ENCODE results near the gene TMBIM6. TPM values are rescaled to one million over a fixed set of nuclear protein-coding genes. Genes with fewer than 3 reads are reported as not detected.

TMBIM6 gene
- polyA plus RNA-seq, 2 of the 4 experiments (the other 2 are of a cell fraction), result 331 to 1,255 TPM

GRCh38 chr12:49741882-49742620 is 694 bp downstream of the TMBIM6 start:
- FAIRE-seq, result no peak
- WGBS (ENCODE audit: missing lambda C conversion rate), result 3% methylated on average over 29 of the region's 35 CpGs
- DNase-seq (ENCODE audit: low read depth in 1 of 2, low spot score in 1 of 2), result peak; percentile 62 to 84
- ChIA-PET POLR2A (interaction anchor here (0.6 to 1.7 kb wide), 45 partner anchors 8 to 631 kb away, joined by 3 to 30 read pairs (median 5); partner anchors contain the start of genes BCDIN3D, COX14, FMNL3 and LMBR1L), CTCF (interaction anchor here (0.6 to 2.6 kb wide), 50 partner anchors 8 to 333 kb away, joined by 3 to 27 read pairs (median 5); partner anchors contain the start of gene PRPF40B)
- Histone ChIP-seq H3K4me2 (peak overlapping the region; percentile 86), H3K4me1 (peaks cover 18% of the 10 kb centered on the region), H3K27ac (peak overlapping the region; percentile 71 to 92), H3K9me3 (no peaks in the 10 kb centered on the region), H3K4me3 (peak overlapping the region; percentile 67)
- ATAC-seq, result peak; percentile 76 to 79
- TF ChIP-seq ESRRA (IDR thresholded peaks at IDR 0.05; ENCODE audit: borderline replicate concordance, low read length), result no peak
- no peak for TF ChIP-seq EP300 (IDR thresholded peaks at IDR 0.05)
- peak; percentile 77 for TF ChIP-seq MYC (IDR thresholded peaks at IDR 0.05; ENCODE audit: borderline replicate concordance, low read length)
- no peak for TF ChIP-seq RCOR1 (IDR thresholded peaks at IDR 0.05; ENCODE audit: low read depth, low read length)
- no peak for TF ChIP-seq ZNF302 (CRISPR knock-in tag; IDR thresholded peaks at IDR 0.05)
- TF ChIP-seq RARB (CRISPR knock-in tag; IDR thresholded peaks at IDR 0.05), result peak; percentile 52; the same call in 1 of the 2 replicates
- TF ChIP-seq RNF2 (IDR thresholded peaks at IDR 0.05; ENCODE audit: borderline replicate concordance, low read depth), result no peak
- TF ChIP-seq TFCP2L1 (CRISPR knock-in tag; IDR thresholded peaks at IDR 0.05), result no peak; the same call in 1 of the 2 replicates
- peak; percentile 55; the same call in 1 of the 2 replicates for TF ChIP-seq USF2 (IDR thresholded peaks at IDR 0.05)
- TF ChIP-seq BHLHE40 (IDR thresholded peaks at IDR 0.05; ENCODE audit: low read depth, low read length), result no peak
- no peak for TF ChIP-seq SMC3 (IDR thresholded peaks at IDR 0.05)
- no peak for TF ChIP-seq ATOH8 (CRISPR knock-in tag; IDR thresholded peaks at IDR 0.05; ENCODE audit: low read depth)
- TF ChIP-seq CHD2 (IDR thresholded peaks at IDR 0.05; ENCODE audit: low read length, partially characterized antibody), result no peak
- TF ChIP-seq JUNB (IDR thresholded peaks at IDR 0.05), result no peak
- TF ChIP-seq POLR2AphosphoS2 (conservative IDR thresholded peaks at IDR 0.05; ENCODE audit: low read length), result no peak
- peak; percentile 54; the same call in 1 of the 2 replicates for TF ChIP-seq RFX5 (IDR thresholded peaks at IDR 0.05)
- peak; percentile 75 for TF ChIP-seq HOXA7 (CRISPR knock-in tag; IDR thresholded peaks at IDR 0.05)
- TF ChIP-seq HDAC2 (IDR thresholded peaks at IDR 0.05), result no peak
- TF ChIP-seq EHMT2 (IDR thresholded peaks at IDR 0.05; ENCODE audit: low read depth), result no peak
- TF ChIP-seq CBX2 (IDR thresholded peaks at IDR 0.05; ENCODE audit: borderline replicate concordance, low read depth), result no peak
- no peak for TF ChIP-seq ZSCAN20 (CRISPR knock-in tag; IDR thresholded peaks at IDR 0.05)
- peak; percentile 94 for TF ChIP-seq TP53 (CRISPR knock-in tag; IDR thresholded peaks at IDR 0.05)
- TF ChIP-seq HMGXB4 (CRISPR knock-in tag; IDR thresholded peaks at IDR 0.05; ENCODE audit: borderline replicate concordance), result no peak
- no peak for TF ChIP-seq ZFP36 (IDR thresholded peaks at IDR 0.05; ENCODE audit: borderline replicate concordance, partially characterized antibody)
- no peak for TF ChIP-seq NFE2L2 (conservative IDR thresholded peaks at IDR 0.05; ENCODE audit: low read length)
- no peak for TF ChIP-seq ELK1 (IDR thresholded peaks at IDR 0.05; ENCODE audit: low read depth, low read length)
- no peak for TF ChIP-seq FOSL2 (IDR thresholded peaks at IDR 0.05)
- TF ChIP-seq FOSL2 (CRISPR knock-in tag; IDR thresholded peaks at IDR 0.05), result peak; percentile 12; the same call in 1 of the 2 replicates
- peak; percentile 80; the same call in 1 of the 2 replicates for TF ChIP-seq FOSB (CRISPR knock-in tag; IDR thresholded peaks at IDR 0.05)
- TF ChIP-seq NR3C1 (IDR thresholded peaks at IDR 0.05), result no peak
- no peak for TF ChIP-seq JUN (IDR thresholded peaks at IDR 0.05)
- peak; percentile 44; the same call in 1 of the 2 replicates for TF ChIP-seq E2F6 (IDR thresholded peaks at IDR 0.05; ENCODE audit: borderline replicate concordance, low read depth)
- TF ChIP-seq CEBPB (IDR thresholded peaks at IDR 0.05), result no peak
- TF ChIP-seq POLR2A (IDR thresholded peaks at IDR 0.05; ENCODE audit: low read length), result no peak

All from A549 (cell line).